ENCODE data around the gene PGAP3.
A peak's percentile ranks its signal among the peaks of the same experiment; 100 is the strongest.

PGAP3 gene

GRCh38 chr17:39658346-39658745 is 29.5 kb downstream of the PGAP3 start:
- H3K79me2 ChIP-seq (ENCODE audit: insufficient read depth, low read length): no peaks in the 10 kb centered on the region
- no peak overlapping the region for H3K4me2 ChIP-seq (ENCODE audit: low read length)
- no peaks in the 10 kb centered on the region for H3K9me2 ChIP-seq (ENCODE audit: low read depth, low read length)
- peaks cover 32% of the 10 kb centered on the region; the same call in 1 of the 2 replicates for H3K36me3 ChIP-seq (ENCODE audit: insufficient read depth, low read length)
- H3K9ac ChIP-seq (ENCODE audit: low read length): no peak overlapping the region
- H3K27ac ChIP-seq (ENCODE audit: low read depth, low read length, poor library complexity, severe bottlenecking): no peak overlapping the region
- peaks cover 5% of the 10 kb centered on the region for H3K4me1 ChIP-seq (ENCODE audit: insufficient read depth, low read length, severe bottlenecking)
- H2AFZ ChIP-seq (ENCODE audit: low read length): no peak overlapping the region
- H3K27me3 ChIP-seq (ENCODE audit: insufficient read depth, low read length): no peaks in the 10 kb centered on the region
- TF ChIP-seq EZH2 (IDR thresholded peaks at IDR 0.05; ENCODE audit: borderline replicate concordance, low read length): no peak
- no peak for TF ChIP-seq CTCF (IDR thresholded peaks at IDR 0.05; ENCODE audit: low read length)
- no peak overlapping the region for H3K4me3 ChIP-seq (ENCODE audit: low read depth, low read length, poor library complexity, severe bottlenecking)
- H3K9me3 ChIP-seq (ENCODE audit: low read length): no peaks in the 10 kb centered on the region
- H4K20me1 ChIP-seq (ENCODE audit: insufficient read depth, low read length): no peaks in the 10 kb centered on the region
- no peaks in the 10 kb centered on the region for H3F3A ChIP-seq (ENCODE audit: insufficient read depth, low read length)

GRCh38 chr17:39655105-39655504 is 32.8 kb downstream of the PGAP3 start:
- Histone ChIP-seq H2AFZ (ENCODE audit: low read length) (no peak overlapping the region), H3K27me3 (ENCODE audit: insufficient read depth, low read length) (no peaks in the 10 kb centered on the region), H3K9me3 (ENCODE audit: low read length) (no peaks in the 10 kb centered on the region), H3K4me3 (ENCODE audit: low read depth, low read length, poor library complexity, severe bottlenecking) (no peak overlapping the region), H3K4me1 (ENCODE audit: insufficient read depth, low read length, severe bottlenecking) (peaks cover 18% of the 10 kb centered on the region), H3K27ac (ENCODE audit: low read depth, low read length, poor library complexity, severe bottlenecking) (no peak overlapping the region), H3F3A (ENCODE audit: insufficient read depth, low read length) (no peaks in the 10 kb centered on the region), H4K20me1 (ENCODE audit: insufficient read depth, low read length) (no peaks in the 10 kb centered on the region), H3K9ac (ENCODE audit: low read length) (no peak overlapping the region), H3K36me3 (ENCODE audit: insufficient read depth, low read length) (peaks cover 7% of the 10 kb centered on the region; the same call in 1 of the 2 replicates), H3K9me2 (ENCODE audit: low read depth, low read length) (no peaks in the 10 kb centered on the region), H3K79me2 (ENCODE audit: insufficient read depth, low read length) (no peaks in the 10 kb centered on the region), H3K4me2 (ENCODE audit: low read length) (no peak overlapping the region)
- TF ChIP-seq EZH2 (IDR thresholded peaks at IDR 0.05; ENCODE audit: borderline replicate concordance, low read length) (no peak), CTCF (IDR thresholded peaks at IDR 0.05; ENCODE audit: low read length) (no peak)

GRCh38 chr17:39653662-39654331 is 34.1 kb downstream of the PGAP3 start:
- Histone ChIP-seq H3F3A (ENCODE audit: insufficient read depth, low read length) (no peaks in the 10 kb centered on the region), H3K27me3 (ENCODE audit: insufficient read depth, low read length) (no peaks in the 10 kb centered on the region), H3K4me2 (ENCODE audit: low read length) (no peak overlapping the region), H3K27ac (ENCODE audit: low read depth, low read length, poor library complexity, severe bottlenecking) (no peak overlapping the region), H3K9me3 (ENCODE audit: low read length) (no peaks in the 10 kb centered on the region), H4K20me1 (ENCODE audit: insufficient read depth, low read length) (no peaks in the 10 kb centered on the region), H3K4me1 (ENCODE audit: insufficient read depth, low read length, severe bottlenecking) (peaks cover 13% of the 10 kb centered on the region), H3K36me3 (ENCODE audit: insufficient read depth, low read length) (peaks cover 5% of the 10 kb centered on the region; the same call in 1 of the 2 replicates), H3K9me2 (ENCODE audit: low read depth, low read length) (no peaks in the 10 kb centered on the region), H2AFZ (ENCODE audit: low read length) (no peak overlapping the region), H3K9ac (ENCODE audit: low read length) (no peak overlapping the region), H3K4me3 (ENCODE audit: low read depth, low read length, poor library complexity, severe bottlenecking) (no peak overlapping the region), H3K79me2 (ENCODE audit: insufficient read depth, low read length) (no peaks in the 10 kb centered on the region)
- peak; percentile 94 for TF ChIP-seq CTCF (IDR thresholded peaks at IDR 0.05; ENCODE audit: low read length)
- TF ChIP-seq EZH2 (IDR thresholded peaks at IDR 0.05; ENCODE audit: borderline replicate concordance, low read length): no peak
